GM20000 (cell line): ENCODE data around the gene CDC42SE2.
"Not testable (repeated sequence)": the region's sequence is repeated elsewhere in the genome, so short reads cannot be mapped to it uniquely, and the experiment has no call there.

Experiments
- DNase-seq: peaks from one replicate; pipeline ENCODE4 v3.0.0; 2012; ENCODE audit warnings: low spot score
- TF ChIP-seq, protein P1 (sequence below): IDR thresholded peaks from 2 replicates; pipeline ENCODE4 v1.5.1; 2012; ENCODE audit warnings: mild to moderate bottlenecking, control low read depth; ENCODE audit errors: extremely low read depth, missing control alignments

The CDC42SE2 gene

DNA sequence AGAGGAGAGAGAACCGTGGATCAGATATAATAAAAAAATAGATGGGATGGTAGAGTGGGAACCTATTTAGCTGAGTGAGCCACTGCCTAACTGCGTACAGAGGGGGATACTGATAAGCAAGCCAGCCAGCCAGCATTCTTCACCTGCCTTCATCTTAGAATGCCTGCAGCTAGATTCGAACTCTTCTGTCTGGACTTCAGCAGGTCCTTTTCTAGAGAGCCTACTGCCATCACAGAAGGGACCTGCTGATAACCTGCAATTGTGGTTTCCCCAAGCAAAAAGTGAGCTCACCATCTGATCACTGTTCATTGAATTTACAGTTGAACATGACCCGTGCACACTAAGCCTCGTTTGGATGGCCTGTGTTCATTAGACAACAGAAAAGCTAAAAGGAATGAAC lies 109.4 kb downstream of the CDC42SE2 start:
- TF ChIP-seq, protein P1, sequence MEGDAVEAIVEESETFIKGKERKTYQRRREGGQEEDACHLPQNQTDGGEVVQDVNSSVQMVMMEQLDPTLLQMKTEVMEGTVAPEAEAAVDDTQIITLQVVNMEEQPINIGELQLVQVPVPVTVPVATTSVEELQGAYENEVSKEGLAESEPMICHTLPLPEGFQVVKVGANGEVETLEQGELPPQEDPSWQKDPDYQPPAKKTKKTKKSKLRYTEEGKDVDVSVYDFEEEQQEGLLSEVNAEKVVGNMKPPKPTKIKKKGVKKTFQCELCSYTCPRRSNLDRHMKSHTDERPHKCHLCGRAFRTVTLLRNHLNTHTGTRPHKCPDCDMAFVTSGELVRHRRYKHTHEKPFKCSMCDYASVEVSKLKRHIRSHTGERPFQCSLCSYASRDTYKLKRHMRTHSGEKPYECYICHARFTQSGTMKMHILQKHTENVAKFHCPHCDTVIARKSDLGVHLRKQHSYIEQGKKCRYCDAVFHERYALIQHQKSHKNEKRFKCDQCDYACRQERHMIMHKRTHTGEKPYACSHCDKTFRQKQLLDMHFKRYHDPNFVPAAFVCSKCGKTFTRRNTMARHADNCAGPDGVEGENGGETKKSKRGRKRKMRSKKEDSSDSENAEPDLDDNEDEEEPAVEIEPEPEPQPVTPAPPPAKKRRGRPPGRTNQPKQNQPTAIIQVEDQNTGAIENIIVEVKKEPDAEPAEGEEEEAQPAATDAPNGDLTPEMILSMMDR, result no peak
- DNase-seq, result no peak

DNA sequence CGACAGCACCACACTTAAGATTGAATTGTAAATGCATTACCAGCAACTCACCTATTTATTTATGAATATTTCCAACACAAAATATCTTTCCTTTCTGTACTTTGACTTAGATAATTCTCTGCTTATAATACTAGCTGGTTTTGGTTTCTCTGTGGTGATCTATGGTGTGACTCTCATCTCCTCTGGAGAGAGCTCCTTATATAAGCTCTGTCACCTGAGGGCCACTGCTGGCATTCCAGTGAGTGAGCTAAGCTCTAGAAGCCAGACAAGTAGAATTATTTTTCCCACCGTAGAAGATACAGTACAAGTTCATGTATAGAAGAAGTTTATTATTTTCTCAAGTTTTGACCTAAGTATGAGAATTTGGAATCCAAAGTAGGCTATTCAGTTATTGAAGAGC lies 111.5 kb downstream of the CDC42SE2 start:
- DNase-seq, result no peak
- TF ChIP-seq, protein P1, result no peak

DNA sequence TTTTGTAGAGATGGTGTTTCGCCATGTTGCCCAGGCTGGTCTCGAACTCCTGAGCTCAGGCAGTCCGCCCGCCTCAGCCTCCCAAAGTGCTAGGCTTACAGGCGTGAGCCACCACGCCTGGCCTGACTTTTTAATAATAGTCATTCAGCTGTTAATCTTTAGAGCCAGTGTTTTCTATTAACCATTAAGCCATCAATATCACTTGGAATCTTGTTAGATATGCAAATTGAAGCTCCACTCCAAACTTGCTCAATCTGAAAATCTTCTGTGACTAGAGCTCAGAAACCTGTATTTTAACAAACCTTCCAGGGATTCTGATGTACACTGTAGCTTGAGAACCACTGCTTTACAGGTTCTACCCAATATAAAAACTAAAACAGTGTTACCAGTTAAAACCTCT lies 113.5 kb downstream of the CDC42SE2 start:
- no peak for DNase-seq
- TF ChIP-seq, protein P1, result no peak

DNA sequence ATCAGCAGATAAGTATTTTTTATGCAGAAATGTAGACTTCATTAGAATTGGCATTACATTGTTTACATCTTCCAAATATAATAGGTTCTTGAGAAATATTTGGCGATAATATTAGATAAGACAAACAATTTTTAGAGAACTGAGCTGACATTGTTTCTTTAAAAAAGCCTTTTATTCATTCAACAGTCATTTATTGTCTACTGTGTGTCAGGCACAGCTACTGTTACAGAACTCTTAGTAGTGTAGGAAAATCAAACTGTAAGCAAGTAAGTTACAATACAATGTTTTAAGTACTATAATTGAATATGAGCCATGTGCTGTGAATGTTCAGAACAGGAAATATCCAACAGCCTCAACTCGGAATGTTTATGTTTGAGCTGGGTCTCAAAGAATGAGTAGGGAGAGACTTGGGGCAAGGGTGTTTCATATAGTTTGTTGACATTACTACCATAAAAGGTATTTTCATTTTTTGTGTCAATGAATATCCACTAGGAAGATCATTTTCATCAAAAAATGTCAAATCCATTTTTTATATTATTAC lies 114.0 kb downstream of the CDC42SE2 start:
- DNase-seq, result no peak
- TF ChIP-seq, protein P1, result no peak

DNA sequence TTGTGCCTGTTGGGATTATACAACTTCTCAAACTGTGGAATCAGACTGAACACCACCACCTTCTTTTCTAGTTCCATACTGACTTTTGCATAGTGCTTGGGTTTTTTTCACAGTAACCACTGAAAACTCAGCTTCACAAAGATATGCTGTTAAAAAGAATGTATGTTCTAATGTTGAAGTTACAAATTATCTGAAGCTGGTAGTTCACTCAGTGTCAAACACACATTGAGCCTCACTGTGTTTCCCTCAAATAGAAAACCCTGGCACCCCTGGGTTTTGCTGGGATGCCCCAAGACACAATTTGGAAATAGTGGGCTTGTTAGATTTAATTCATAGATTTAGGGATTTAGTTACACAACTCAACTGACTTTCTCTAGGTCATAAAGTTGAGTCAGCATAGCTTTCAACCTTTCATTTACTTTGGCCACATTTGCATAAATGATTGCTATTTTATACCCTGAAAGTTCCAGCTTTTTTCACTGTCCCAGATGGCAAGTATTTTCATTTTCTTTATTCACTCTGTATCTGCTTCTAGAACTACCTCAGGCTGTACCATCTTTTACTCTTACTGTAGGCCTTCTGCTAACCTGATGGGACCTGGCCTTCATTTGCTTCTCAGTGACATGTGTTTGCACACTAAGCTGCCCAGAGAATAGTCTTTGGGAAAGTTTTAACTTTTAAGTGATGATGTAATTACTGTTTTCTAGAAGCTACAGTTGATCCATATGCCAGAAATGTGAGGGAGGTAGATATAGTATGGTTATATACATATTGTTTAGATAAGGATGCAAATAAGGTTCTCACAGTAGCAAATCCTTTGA lies 115.1 kb downstream of the CDC42SE2 start:
- DNase-seq, result no peak

DNA sequence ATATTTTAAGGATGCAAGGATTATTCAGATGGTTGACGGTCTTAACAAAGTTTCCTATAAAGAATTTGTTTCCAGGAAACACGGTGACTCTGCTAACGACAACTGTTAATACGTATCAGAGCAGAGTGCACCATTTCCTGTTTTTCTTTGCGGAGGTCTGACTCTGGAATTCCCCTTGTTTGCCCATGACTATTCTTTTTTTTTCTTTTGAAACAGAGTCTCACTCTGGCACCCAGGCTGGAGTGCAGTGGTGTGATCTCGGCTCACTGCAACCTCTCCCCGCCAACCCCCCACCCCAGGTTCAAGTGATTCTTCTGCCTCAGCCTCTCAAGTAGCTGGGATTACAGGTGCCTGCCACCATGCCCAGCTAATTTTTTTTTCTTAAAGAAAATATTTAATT lies 115.9 kb downstream of the CDC42SE2 start:
- TF ChIP-seq, protein P1, result no peak
- DNase-seq, result peak; percentile 27

More for the DNA sequence above, 115.1 kb downstream of the CDC42SE2 start:
- TF ChIP-seq, protein P1, result no peak

DNA sequence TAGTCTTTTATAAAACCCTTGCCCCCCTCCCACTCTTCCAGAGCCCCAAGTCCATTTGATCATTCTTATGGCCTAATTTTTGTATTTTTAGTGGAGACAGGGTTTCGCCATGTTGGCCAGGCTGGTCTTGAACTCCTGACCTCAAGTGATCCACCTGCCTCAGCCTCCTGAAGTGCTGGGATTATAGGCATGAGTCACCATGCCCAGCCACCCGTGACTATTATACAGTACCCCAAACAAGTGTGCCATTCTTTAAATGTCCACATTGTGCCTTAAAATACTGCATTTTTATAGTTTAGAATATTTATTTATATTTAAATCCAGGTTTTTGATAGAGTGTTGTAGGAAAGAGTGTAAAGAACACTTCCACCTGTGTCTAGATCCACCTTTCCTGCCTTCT lies 116.4 kb downstream of the CDC42SE2 start:
- not testable (repeated sequence) for DNase-seq

DNA sequence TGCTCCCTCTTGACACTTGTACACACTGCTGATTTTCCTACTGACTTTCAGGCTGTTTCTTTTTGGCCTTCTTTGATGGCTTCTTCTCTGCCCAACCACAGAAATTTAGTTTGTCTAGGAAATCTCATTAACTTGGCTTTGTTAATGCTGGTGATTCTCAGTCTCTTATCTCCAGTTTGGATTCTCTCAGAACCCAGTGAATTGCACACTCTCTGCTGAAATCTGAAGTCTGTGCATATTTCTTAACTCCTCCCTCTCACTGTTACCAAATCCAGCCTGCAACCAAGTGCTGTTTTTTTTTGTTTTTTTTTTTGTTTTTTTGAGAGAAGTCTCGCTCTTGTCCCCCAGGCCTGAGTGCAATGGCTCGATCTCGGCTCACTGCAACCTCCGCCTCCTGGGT lies 117.2 kb downstream of the CDC42SE2 start:
- no peak for DNase-seq

More for the DNA sequence above, 117.2 kb downstream of the CDC42SE2 start:
- TF ChIP-seq, protein P1, result no peak
